ENCODE measurements around the gene DAZAP2. TPM values are rescaled to one million over a fixed set of nuclear protein-coding genes. Genes with fewer than 3 reads are reported as not detected.

DAZAP2 gene
- total and polyA plus RNA-seq, 2 of the 4 experiments (the other 2 are of a cell fraction) = 62.2 to 202 TPM

- peaks cover 10% of the 10 kb centered on the region; the same call in 1 of the 2 replicates for H3K36me3 ChIP-seq (ENCODE audit: control insufficient read depth, insufficient read depth, low read length)
- dilution Hi-C loops (cut with HindIII; ENCODE audit: low sequenced_read_pairs, unreplicated experiment) (no loop called here), intact Hi-C loops (cut with micrococcal nuclease) (no loop called here), in situ Hi-C loops (cut with MboI; ENCODE audit: low sequenced_read_pairs) (no loop called here)
- no peaks in the 10 kb centered on the region for H3K27me3 ChIP-seq (ENCODE audit: control insufficient read depth, insufficient read depth, low read length)
- no peak overlapping the region for H3K18ac ChIP-seq (ENCODE audit: low read depth, low read length)
- no peak overlapping the region for H3K4me3 ChIP-seq (ENCODE audit: insufficient read depth, low read depth, low read length)
- no peak for TF ChIP-seq POLR2A (IDR thresholded peaks at IDR 0.05; ENCODE audit: low read depth, low read length)
- TF ChIP-seq SMC3 (IDR thresholded peaks at IDR 0.05; ENCODE audit: low read depth, low read length) = no peak
- TF ChIP-seq MAFK (IDR thresholded peaks at IDR 0.05; ENCODE audit: low read depth, low read length) = no peak
- TF ChIP-seq, protein P1, sequence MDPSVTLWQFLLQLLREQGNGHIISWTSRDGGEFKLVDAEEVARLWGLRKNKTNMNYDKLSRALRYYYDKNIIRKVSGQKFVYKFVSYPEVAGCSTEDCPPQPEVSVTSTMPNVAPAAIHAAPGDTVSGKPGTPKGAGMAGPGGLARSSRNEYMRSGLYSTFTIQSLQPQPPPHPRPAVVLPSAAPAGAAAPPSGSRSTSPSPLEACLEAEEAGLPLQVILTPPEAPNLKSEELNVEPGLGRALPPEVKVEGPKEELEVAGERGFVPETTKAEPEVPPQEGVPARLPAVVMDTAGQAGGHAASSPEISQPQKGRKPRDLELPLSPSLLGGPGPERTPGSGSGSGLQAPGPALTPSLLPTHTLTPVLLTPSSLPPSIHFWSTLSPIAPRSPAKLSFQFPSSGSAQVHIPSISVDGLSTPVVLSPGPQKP (IDR thresholded peaks at IDR 0.05; ENCODE audit: borderline replicate concordance, low read depth, low read length) = no peak
- no peak for TF ChIP-seq FOS (IDR thresholded peaks at IDR 0.05; ENCODE audit: low read depth, low read length)
- no peak for TF ChIP-seq RCOR1 (IDR thresholded peaks at IDR 0.05; ENCODE audit: insufficient replicate concordance, low read length)
- TF ChIP-seq NFE2L2 (IDR thresholded peaks at IDR 0.05; ENCODE audit: low read depth, low read length) = no peak
- TF ChIP-seq CEBPB (IDR thresholded peaks at IDR 0.05; ENCODE audit: low read depth, low read length) = no peak
- no peak for TF ChIP-seq MXI1 (IDR thresholded peaks at IDR 0.05; ENCODE audit: borderline replicate concordance, low read depth, low read length)
- no peak for TF ChIP-seq RFX5 (IDR thresholded peaks at IDR 0.05; ENCODE audit: low read depth, low read length)
- TF ChIP-seq RAD21 (IDR thresholded peaks at IDR 0.05; ENCODE audit: low read length) = no peak
- TF ChIP-seq CHD1 (IDR thresholded peaks at IDR 0.05; ENCODE audit: low read depth, low read length) = no peak
- H4K8ac ChIP-seq (ENCODE audit: low read depth in 2 of 2, low read length in 2 of 2) = no peak overlapping the region
- CTCF ChIA-PET = no interaction called here
- no peaks in the 10 kb centered on the region for H3K79me1 ChIP-seq (ENCODE audit: low read depth in 1 of 2, low read length in 2 of 2)
- no peak overlapping the region for H2AK9ac ChIP-seq (replicated peaks; ENCODE audit: low read depth, low read length, poor library complexity)
- no peaks in the 10 kb centered on the region for H3K9me3 ChIP-seq (ENCODE audit: control insufficient read depth, insufficient read depth, low read length)
- no peak overlapping the region for H3K9ac ChIP-seq (ENCODE audit: low read depth, low read length)
- ATAC-seq (ENCODE audit: low read depth) (no peak), DNase-seq (no peak)
- no peak overlapping the region for H2BK15ac ChIP-seq (ENCODE audit: low read depth, low read length)
- H4K91ac ChIP-seq (ENCODE audit: insufficient read depth, low read depth, low read length) = no peak overlapping the region
- H2BK5ac ChIP-seq (ENCODE audit: low read depth, low read length, poor library complexity, severe bottlenecking) = no peak overlapping the region
- no peak overlapping the region for H3K4me2 ChIP-seq (ENCODE audit: low read depth, low read length)
- no peak overlapping the region for H3K27ac ChIP-seq (ENCODE audit: insufficient read depth, low read length)
- WGBS, 2 experiments (ENCODE audit: extremely low coverage in 2 of 2, insufficient read length in 1 of 2) = 90% methylated on average over 2 of the region's 10 CpGs; no CpG with 5 or more reads in 1 of the 2 experiments
- H2AFZ ChIP-seq (replicated peaks; ENCODE audit: low read length, poor library complexity) = no peak overlapping the region
- no peak overlapping the region for H2BK20ac ChIP-seq (ENCODE audit: low read depth, low read length)
- H2BK120ac ChIP-seq (ENCODE audit: low read depth, low read length) = no peak overlapping the region
- no peak overlapping the region for H3K14ac ChIP-seq (replicated peaks; ENCODE audit: low read depth, low read length)
- no peak overlapping the region for H3K23ac ChIP-seq (ENCODE audit: low read depth, low read length)
- H3K4ac ChIP-seq (ENCODE audit: low read depth, low read length) = no peak overlapping the region
- H4K20me1 ChIP-seq (ENCODE audit: insufficient read depth, low read length) = no peaks in the 10 kb centered on the region
- peaks cover 7% of the 10 kb centered on the region for H3K9me1 ChIP-seq (ENCODE audit: insufficient read depth, low read length)
- no peak overlapping the region for H3K56ac ChIP-seq (ENCODE audit: extremely low read depth, insufficient read depth, low read length)
- no peak overlapping the region for H2AK5ac ChIP-seq (ENCODE audit: low read depth, low read length)
- no TSS peak for BruUV-seq (replicated peaks)
- no peak overlapping the region for H4K5ac ChIP-seq (ENCODE audit: low read depth, low read length)
- no peaks in the 10 kb centered on the region; the same call in 1 of the 2 replicates for H3K4me1 ChIP-seq (ENCODE audit: control insufficient read depth, insufficient read depth, low read length)
- POLR2A ChIA-PET (ENCODE audit: unreplicated experiment) = no interaction called here
These were observed 39.2 kb upstream of the DAZAP2 start for GRCh38 chr12:51199366-51199945.
